IMR-90 (cell line): ENCODE measurements around the gene RYR3. TPM values are rescaled to one million over a fixed set of nuclear protein-coding genes. Genes with fewer than 3 reads are reported as not detected.

Experiments
- ATAC-seq: fragments of 200-7000 bp; cut with Tn5 transposase; 2 replicates; pipeline ENCODE4 v1.9.1; 2020; ENCODE audit warnings: low read depth, mild to moderate bottlenecking, moderate library complexity
- BruUV-seq: library from RNA; stranded (reverse); fragments of 400-500 nt; replicated peaks from 2 replicates; lab custom pipeline; 2021; lab: Mats Ljungman, UMichigan
- CTCF ChIA-PET: fragments of 300-600 bp; formaldehyde crosslinking; extraction: SDS; loops from one replicate; lab custom pipeline; 2021; ENCODE audit warnings: antibody characterized with exemption; lab: Yijun Ruan, JAX
- POLR2A ChIA-PET: fragments of 300-600 bp; sonication (Branson Sonifier 250); formaldehyde crosslinking; loops from one replicate; lab custom pipeline; 2022; ENCODE audit warnings: antibody characterized with exemption; ENCODE audit not compliant: unreplicated experiment; lab: Charles Lee
- DNase-seq: peaks from one replicate; pipeline ENCODE4 v3.0.0; 2013
- H2AFZ ChIP-seq: replicated peaks from 2 replicates; pipeline ENCODE3; 2013; ENCODE audit warnings: low read length, mild to moderate bottlenecking; ENCODE audit not compliant: poor library complexity
- H2AK5ac ChIP-seq: 2 replicates; pipeline ENCODE4 v1.6.1; 2013; ENCODE audit warnings: low read depth, low read length, inconsistent platforms
- H2AK9ac ChIP-seq: replicated peaks from 2 replicates; pipeline ENCODE3; 2013; ENCODE audit warnings: mild to moderate bottlenecking, low read depth, low read length, moderate library complexity; ENCODE audit not compliant: poor library complexity
- H2BK120ac ChIP-seq: 2 replicates; pipeline ENCODE4 v1.6.1; 2013; ENCODE audit warnings: low read depth, low read length, inconsistent platforms
- H2BK15ac ChIP-seq: 3 replicates; pipeline ENCODE4 v1.6.1; 2013; ENCODE audit warnings: low read depth, low read length, inconsistent platforms
- H2BK20ac ChIP-seq: 2 replicates; pipeline ENCODE4 v1.6.1; 2013; ENCODE audit warnings: low read depth, mild to moderate bottlenecking, inconsistent platforms, low read length, moderate library complexity
- H2BK5ac ChIP-seq: 2 replicates; pipeline ENCODE4 v1.6.1; 2013; ENCODE audit warnings: mild to moderate bottlenecking, low read depth, low read length, inconsistent platforms; ENCODE audit not compliant: poor library complexity, severe bottlenecking
- H3K14ac ChIP-seq: replicated peaks from 2 replicates; pipeline ENCODE4 v1.6.1; 2013; ENCODE audit warnings: low read depth, low read length, inconsistent platforms
- H3K18ac ChIP-seq: 2 replicates; pipeline ENCODE4 v1.6.1; 2013; ENCODE audit warnings: low read depth, low read length, control low read depth
- H3K23ac ChIP-seq: 2 replicates; pipeline ENCODE4 v1.6.1; 2013; ENCODE audit warnings: low read depth, low read length, inconsistent platforms
- H3K27ac ChIP-seq: 2 replicates; pipeline ENCODE4 v1.5.1; 2013; ENCODE audit warnings: mild to moderate bottlenecking, control low read depth, low read length; ENCODE audit not compliant: insufficient read depth
- H3K27me3 ChIP-seq: 2 replicates; pipeline ENCODE4 v1.6.1; 2013; ENCODE audit warnings: low read length; ENCODE audit not compliant: control insufficient read depth, insufficient read depth
- H3K36me3 ChIP-seq: 2 replicates; pipeline ENCODE4 v1.6.1; 2013; ENCODE audit warnings: low read length, mixed read lengths; ENCODE audit not compliant: control insufficient read depth, insufficient read depth
- H3K4ac ChIP-seq: 2 replicates; pipeline ENCODE4 v1.6.1; 2013; ENCODE audit warnings: low read depth, low read length, inconsistent platforms
- H3K4me1 ChIP-seq: 2 replicates; pipeline ENCODE4 v1.6.1; 2013; ENCODE audit warnings: low read length, mixed read lengths; ENCODE audit not compliant: control insufficient read depth, insufficient read depth
- H3K4me2 ChIP-seq: 2 replicates; pipeline ENCODE4 v1.6.1; 2013; ENCODE audit warnings: low read depth, mild to moderate bottlenecking, control low read depth, low read length, moderate library complexity
- H3K4me3 ChIP-seq: 2 replicates; pipeline ENCODE4 v1.5.1; 2013; ENCODE audit warnings: low read depth, mild to moderate bottlenecking, control low read depth, low read length, moderate library complexity; ENCODE audit not compliant: insufficient read depth
- H3K56ac ChIP-seq: 2 replicates; pipeline ENCODE4 v1.6.1; 2013; ENCODE audit warnings: low read length, inconsistent platforms; ENCODE audit not compliant: insufficient read depth; ENCODE audit errors: extremely low read depth
- H3K79me1 ChIP-seq, 2 experiments: 2 replicates each; pipeline ENCODE4 v1.6.1; 2013; ENCODE audit warnings: low read length in 2 of 2, inconsistent platforms in 1 of 2, low read depth in 1 of 2
- H3K9ac ChIP-seq: 2 replicates; pipeline ENCODE4 v1.6.1; 2013; ENCODE audit warnings: low read depth, low read length, control low read depth
- H3K9me1 ChIP-seq: 2 replicates; pipeline ENCODE4 v1.6.1; 2013; ENCODE audit warnings: low read length, inconsistent platforms; ENCODE audit not compliant: insufficient read depth
- H3K9me3 ChIP-seq: 2 replicates; pipeline ENCODE4 v1.6.1; 2013; ENCODE audit warnings: low read length; ENCODE audit not compliant: control insufficient read depth, insufficient read depth
- H4K20me1 ChIP-seq: 2 replicates; pipeline ENCODE4 v1.6.1; 2013; ENCODE audit warnings: low read length, inconsistent platforms; ENCODE audit not compliant: insufficient read depth
- H4K5ac ChIP-seq: 2 replicates; pipeline ENCODE4 v1.6.1; 2013; ENCODE audit warnings: mild to moderate bottlenecking, low read depth, low read length, control low read depth
- H4K8ac ChIP-seq, 2 experiments: 2 replicates each; pipeline ENCODE4 v1.6.1; 2013; ENCODE audit warnings: low read depth in 2 of 2, low read length in 2 of 2, control low read depth in 1 of 2, inconsistent platforms in 1 of 2
- H4K91ac ChIP-seq: 2 replicates; pipeline ENCODE4 v1.6.1; 2013; ENCODE audit warnings: low read depth, low read length, inconsistent platforms; ENCODE audit not compliant: insufficient read depth
- BHLHE40 ChIP-seq: fragments of 150-350 bp; IDR thresholded peaks from 2 replicates; pipeline ENCODE4 v1.6.1; 2016; ENCODE audit warnings: mild to moderate bottlenecking, low read depth, low read length
- CEBPB ChIP-seq: IDR thresholded peaks from 2 replicates; pipeline ENCODE4 v1.6.1; 2012; ENCODE audit warnings: low read depth, low read length, improper control_type of control experiment
- CHD1 ChIP-seq: IDR thresholded peaks from 2 replicates; pipeline ENCODE4 v1.6.1; 2012; ENCODE audit warnings: low read depth, low read length, improper control_type of control experiment
- CTCF ChIP-seq: conservative IDR thresholded peaks from 2 replicates; pipeline ENCODE4 v1.5.1; 2012; ENCODE audit warnings: mild to moderate bottlenecking, low read depth, low read length, improper control_type of control experiment
- ELK1 ChIP-seq: fragments of 150-350 bp; IDR thresholded peaks from 2 replicates; pipeline ENCODE4 v1.6.1; 2016; ENCODE audit warnings: low read depth, mild to moderate bottlenecking, low read length, moderate library complexity, borderline replicate concordance
- FOS ChIP-seq: fragments of 150-350 bp; IDR thresholded peaks from 2 replicates; pipeline ENCODE4 v1.6.1; 2016; ENCODE audit warnings: low read depth, low read length
- MAFK ChIP-seq: IDR thresholded peaks from 2 replicates; pipeline ENCODE4 v1.6.1; 2012; ENCODE audit warnings: low read depth, low read length, improper control_type of control experiment
- MAZ ChIP-seq: IDR thresholded peaks from 2 replicates; pipeline ENCODE4 v1.6.1; 2012; ENCODE audit warnings: low read depth, mild to moderate bottlenecking, low read length, improper control_type of control experiment, moderate library complexity, borderline replicate concordance
- MXI1 ChIP-seq: IDR thresholded peaks from 2 replicates; pipeline ENCODE4 v1.6.1; 2012; ENCODE audit warnings: low read depth, mild to moderate bottlenecking, low read length, moderate library complexity, borderline replicate concordance
- NFE2L2 ChIP-seq: fragments of 150-350 bp; IDR thresholded peaks from 2 replicates; pipeline ENCODE4 v1.6.1; 2016; ENCODE audit warnings: low read depth, mild to moderate bottlenecking, low read length
- POLR2A ChIP-seq: IDR thresholded peaks from 2 replicates; pipeline ENCODE4 v1.6.1; 2012; ENCODE audit warnings: mild to moderate bottlenecking, low read depth, low read length
- RAD21 ChIP-seq: IDR thresholded peaks from 2 replicates; pipeline ENCODE4 v1.6.1; 2012; ENCODE audit warnings: low read length, improper control_type of control experiment
- RCOR1 ChIP-seq: IDR thresholded peaks from 2 replicates; pipeline ENCODE4 v1.6.1; 2012; ENCODE audit warnings: mild to moderate bottlenecking, low read length, improper control_type of control experiment; ENCODE audit not compliant: insufficient replicate concordance
- RFX5 ChIP-seq: IDR thresholded peaks from 2 replicates; pipeline ENCODE4 v1.8.0; 2012; ENCODE audit warnings: low read depth, mild to moderate bottlenecking, low read length, moderate library complexity
- SMC3 ChIP-seq: fragments of 150-350 bp; IDR thresholded peaks from 2 replicates; pipeline ENCODE4 v1.6.1; 2016; ENCODE audit warnings: low read depth, mild to moderate bottlenecking, antibody characterized with exemption, low read length, moderate library complexity
- USF2 ChIP-seq: fragments of 150-350 bp; IDR thresholded peaks from 2 replicates; pipeline ENCODE4 v1.6.1; 2017; ENCODE audit warnings: mild to moderate bottlenecking, antibody characterized with exemption, low read length, low read depth
- WGBS, 2 experiments: methylation state at CpG; one replicate each; pipeline versions ENCODE4 v1.1.5 to v1.1.7; 2013; ENCODE audit warnings: missing lambda C conversion rate in 2 of 2; ENCODE audit not compliant: insufficient read length in 1 of 2; ENCODE audit errors: extremely low coverage in 2 of 2; 5-methylcytosine and 5-hydroxymethylcytosine counted together
- dilution Hi-C: fragments of 300-500 bp; cut with HindIII; formaldehyde crosslinking; loops from one replicate; pipeline ENCODE4 v1.14.3; 2018; ENCODE audit warnings: low sequenced_read_pairs; ENCODE audit not compliant: unreplicated experiment
- in situ Hi-C: fragments of 300-500 bp; cut with MboI; formaldehyde crosslinking; loops from 3 replicates; pipeline ENCODE4 v1.14.3; 2019; ENCODE audit warnings: low sequenced_read_pairs, inconsistent platforms, mixed read lengths
- intact Hi-C: fragments of 100-400 bp; cut with micrococcal nuclease; formaldehyde crosslinking; loops from 2 replicates; pipeline ENCODE4 v1.10.0; 2022
- polyA plus RNA-seq, 3 experiments: library from polyadenylated mRNA; depleted of rRNA; stranded (reverse); fragments of >200 nt; gene quantifications; 2 replicates each; pipeline ENCODE4 v1.2.3, GENCODE V29; 2012; ENCODE audit warnings: low replicate concordance in 1 of 3
- total RNA-seq: library from RNA; depleted of rRNA; stranded (reverse); fragments of >200 nt; gene quantifications from 2 replicates; pipeline ENCODE4 v1.2.3, GENCODE V29; 2012

The RYR3 gene
- total and polyA plus RNA-seq, 2 of the 4 experiments (the other 2 are of a cell fraction) = 0.18 TPM; not detected in 1

GRCh38 chr15:33894193-33894592 lies 583.4 kb downstream of the RYR3 start:
- Histone ChIP-seq H2BK15ac (no peak overlapping the region), H3K79me1 (peaks cover 0 to 5% of the 10 kb centered on the region in 2 experiments; a peak in 1 of 4 replicates), H3K4me3 (no peak overlapping the region), H3K14ac (no peak overlapping the region), H2AFZ (no peak overlapping the region), H2BK20ac (no peak overlapping the region), H3K56ac (no peak overlapping the region), H3K27ac (no peak overlapping the region), H2AK5ac (no peak overlapping the region), H3K4me2 (no peak overlapping the region), H2BK5ac (no peak overlapping the region), H3K23ac (no peak overlapping the region), H3K9me1 (no peaks in the 10 kb centered on the region; the same call in 1 of the 2 replicates), H3K9me3 (no peaks in the 10 kb centered on the region), H4K20me1 (no peaks in the 10 kb centered on the region; the same call in 1 of the 2 replicates), H3K9ac (no peak overlapping the region), H4K8ac (no peak overlapping the region), H2BK120ac (no peak overlapping the region), H4K5ac (no peak overlapping the region), H3K18ac (no peak overlapping the region), H3K4ac (no peak overlapping the region), H3K4me1 (peaks cover 4% of the 10 kb centered on the region), H3K36me3 (no peaks in the 10 kb centered on the region), H3K27me3 (no peaks in the 10 kb centered on the region), H4K91ac (no peak overlapping the region), H2AK9ac (no peak overlapping the region)
- BruUV-seq = no TSS peak
- intact Hi-C loops = no loop called here
- 100% methylated on average over 1 of the region's 6 CpGs; no CpG with 5 or more reads in 1 of the 2 experiments for WGBS, 2 experiments
- CTCF ChIA-PET = interaction anchor here (0.6 to 1.3 kb wide), 2 partner anchors 27 to 34 kb away, joined by 4 to 5 read pairs; no protein-coding TSS in a partner anchor
- in situ Hi-C loops = no loop called here
- dilution Hi-C loops = no loop called here
- ATAC-seq (no peak), DNase-seq (no peak)
- no peak for TF ChIP-seq RAD21
- no peak for TF ChIP-seq POLR2A
- no peak for TF ChIP-seq RFX5
- TF ChIP-seq MAFK = no peak
- TF ChIP-seq CHD1 = no peak
- TF ChIP-seq CEBPB = no peak
- no peak for TF ChIP-seq MXI1
- TF ChIP-seq NFE2L2 = no peak
- no peak for TF ChIP-seq CTCF
- no peak for TF ChIP-seq SMC3
- TF ChIP-seq RCOR1 = no peak
- TF ChIP-seq USF2 = no peak
- no peak for TF ChIP-seq BHLHE40
- no peak for TF ChIP-seq ELK1
- no peak for TF ChIP-seq MAZ
- TF ChIP-seq FOS = no peak
- POLR2A ChIA-PET = no interaction called here
